HCT116 (cell line): ENCODE measurements around the gene MTG2. TPM values are rescaled to one million over a fixed set of nuclear protein-coding genes. Genes with fewer than 3 reads are reported as not detected.

Experiments
- ATAC-seq: fragments of 200-7000 bp; cut with Tn5 transposase; 2 replicates; pipeline ENCODE4 v1.9.1; 2020; ENCODE audit warnings: mild to moderate bottlenecking, moderate library complexity
- BruUV-seq: library from RNA; stranded (reverse); fragments of 400-500 nt; replicated peaks from 2 replicates; lab custom pipeline; 2021; lab: Mats Ljungman, UMichigan
- CTCF ChIA-PET: fragments of 300-600 bp; sonication (Branson Sonifier 250); formaldehyde crosslinking; loops from one replicate; lab custom pipeline; 2021; ENCODE audit warnings: antibody characterized with exemption; lab: Charles Lee
- POLR2A ChIA-PET: fragments of 300-600, 350-600 bp; sonication (Branson Sonifier 250); formaldehyde crosslinking; loops from one replicate; lab custom pipeline; 2021; ENCODE audit warnings: antibody characterized with exemption; lab: Charles Lee
- RAD21 ChIA-PET, 2 experiments: fragments of 300-600 bp; sonication (Branson Sonifier 250); formaldehyde crosslinking; loops; one replicate each; lab custom pipeline; 2023; ENCODE audit warnings: low total read pairs in 2 of 2; ENCODE audit not compliant: uncharacterized antibody in 2 of 2, unreplicated experiment in 2 of 2, low non-redundant PET in 1 of 2; lab: Charles Lee
- DNase-seq: peaks from one replicate; pipeline ENCODE4 v3.0.0-alpha.2; 2010; ENCODE audit warnings: low read depth, low spot score
- H2AFZ ChIP-seq: fragments of 200-600 bp; shearing (Covaris generic), sonication (generic); 2 replicates; pipeline ENCODE4 v1.6.1; 2017; ENCODE audit warnings: low read depth, mixed run types, mixed read lengths, antibody characterized with exemption, low read length; ENCODE audit not compliant: poor library complexity, severe bottlenecking
- H3K27ac ChIP-seq: 2 replicates; pipeline ENCODE4 v1.5.1; 2012; ENCODE audit warnings: low read depth, low read length
- H3K27me3 ChIP-seq: fragments of 200-600 bp; sonication (generic); 2 replicates; pipeline ENCODE4 v1.6.1; 2016; ENCODE audit warnings: mixed run types, low read length, mixed read lengths; ENCODE audit not compliant: insufficient read depth
- H3K36me3 ChIP-seq, 2 experiments: fragments of 200-500 bp in 1 of 2; fragments of 200-600 bp in 1 of 2; sonication (Bioruptor generic) in 1 of 2; sonication (generic) in 1 of 2; 2 replicates each; pipeline versions ENCODE4 v1.5.1 to v1.6.1; 2014 to 2016; ENCODE audit warnings: low read length in 2 of 2, inconsistent platforms in 1 of 2, mixed read lengths in 1 of 2, mixed run types in 1 of 2; ENCODE audit not compliant: insufficient read depth in 2 of 2, control insufficient read depth in 1 of 2
- H3K4me1 ChIP-seq, 2 experiments: fragments of 200-600 bp in 1 of 2; sonication (generic) in 1 of 2; 2 replicates each; pipeline versions ENCODE4 v1.5.1 to v1.6.1; 2012 to 2017; ENCODE audit warnings: low read length in 2 of 2, inconsistent platforms in 1 of 2, mild to moderate bottlenecking in 1 of 2, mixed read lengths in 1 of 2, mixed run types in 1 of 2, moderate library complexity in 1 of 2; ENCODE audit not compliant: insufficient read depth in 2 of 2, control insufficient read depth in 1 of 2
- H3K4me2 ChIP-seq: fragments of 200-600 bp; sonication (generic); 2 replicates; pipeline ENCODE4 v1.6.1; 2017; ENCODE audit warnings: mixed run types, low read length, mixed read lengths
- H3K4me3 ChIP-seq, 2 experiments: fragments of 200-600 bp in 1 of 2; sonication (generic) in 1 of 2; replicated peaks in 1 of 2; 2 replicates each; pipeline ENCODE4 v1.5.1; 2011 to 2016; ENCODE audit warnings: low read length in 2 of 2, control low read depth in 1 of 2, low read depth in 1 of 2, mild to moderate bottlenecking in 1 of 2, mixed read lengths in 1 of 2, mixed run types in 1 of 2
- H3K79me2 ChIP-seq: fragments of 200-600 bp; sonication (generic); 2 replicates; pipeline ENCODE4 v1.6.1; 2017; ENCODE audit warnings: mild to moderate bottlenecking, mixed run types, low read length, moderate library complexity, mixed read lengths; ENCODE audit not compliant: insufficient read depth
- H3K9ac ChIP-seq: fragments of 200-600 bp; sonication (generic); 2 replicates; pipeline ENCODE4 v1.6.1; 2016; ENCODE audit warnings: low read length, mixed read lengths
- H3K9me2 ChIP-seq: fragments of 200-600 bp; sonication (generic), shearing (Covaris generic); 2 replicates; pipeline ENCODE4 v1.6.1; 2017; ENCODE audit warnings: mixed run types, mild to moderate bottlenecking, moderate library complexity; ENCODE audit not compliant: insufficient read depth
- H3K9me3 ChIP-seq, 2 experiments: fragments of 200-500 bp in 1 of 2; fragments of 200-600 bp in 1 of 2; sonication (Bioruptor generic) in 1 of 2; sonication (generic) in 1 of 2; 2 replicates each; pipeline ENCODE4 v1.6.1; 2014 to 2017; ENCODE audit warnings: low read length in 2 of 2, mixed read lengths in 2 of 2, inconsistent platforms in 1 of 2, low read depth in 1 of 2, mild to moderate bottlenecking in 1 of 2, mixed run types in 1 of 2, moderate library complexity in 1 of 2; ENCODE audit not compliant: control insufficient read depth in 1 of 2, insufficient read depth in 1 of 2
- H4K20me1 ChIP-seq: fragments of 200-600 bp; sonication (generic), shearing (Covaris generic); 2 replicates; pipeline ENCODE4 v1.6.1; 2017; ENCODE audit warnings: mixed run types, mild to moderate bottlenecking, moderate library complexity; ENCODE audit not compliant: insufficient read depth
- ATF3 ChIP-seq: IDR thresholded peaks from 2 replicates; pipeline ENCODE4 v1.6.1; 2012
- CBX3 ChIP-seq: IDR thresholded peaks from 2 replicates; pipeline ENCODE4 v1.6.1; 2012; ENCODE audit warnings: low read depth
- CTCF ChIP-seq, 3 experiments: fragments of 200-600 bp in 1 of 3; sonication (generic) in 1 of 3; IDR thresholded peaks in 2 of 3; conservative IDR thresholded peaks in 1 of 3; 2 replicates each; pipeline ENCODE4 v1.5.1; 2012 to 2017; ENCODE audit warnings: low read depth in 2 of 3, low read length in 2 of 3, antibody characterized with exemption in 1 of 3, borderline replicate concordance in 1 of 3, control low read depth in 1 of 3, mild to moderate bottlenecking in 1 of 3, mixed read lengths in 1 of 3, mixed run types in 1 of 3, moderate library complexity in 1 of 3; ENCODE audit not compliant: insufficient read depth in 1 of 3
- EZH2 ChIP-seq: fragments of 200-600 bp; sonication (generic); IDR thresholded peaks from 2 replicates; pipeline ENCODE4 v1.6.1; 2017; ENCODE audit warnings: antibody characterized with exemption, mixed run types
- FOSL1 ChIP-seq: IDR thresholded peaks from 2 replicates; pipeline ENCODE4 v1.6.1; 2012; ENCODE audit warnings: low read depth
- JUND ChIP-seq: IDR thresholded peaks from 2 replicates; pipeline ENCODE4 v1.6.1; 2012
- RAD21 ChIP-seq: IDR thresholded peaks from 2 replicates; pipeline ENCODE4 v1.6.1; 2012; ENCODE audit warnings: low read depth, mild to moderate bottlenecking
- SIN3A ChIP-seq: IDR thresholded peaks from 2 replicates; pipeline ENCODE4 v1.6.1; 2012; ENCODE audit warnings: low read depth
- ZBTB33 ChIP-seq: IDR thresholded peaks from 2 replicates; pipeline ENCODE4 v1.6.1; 2011; ENCODE audit warnings: mild to moderate bottlenecking, low read length, moderate library complexity; ENCODE audit not compliant: insufficient replicate concordance; ENCODE audit errors: extremely low read depth
- intact Hi-C: fragments of 100-400 bp; cut with micrococcal nuclease; formaldehyde crosslinking; loops from 2 replicates; pipeline ENCODE4 v1.10.0; 2022
- total RNA-seq: library from RNA; stranded (reverse); gene quantifications from one replicate; pipeline ENCODE4 v1.2.1, GENCODE V29; 2021; ENCODE audit not compliant: unreplicated experiment

MTG2 gene
- total RNA-seq, 1 experiment from 2014 or later, result 43.3 TPM

- RAD21 ChIA-PET, result no interaction called here
- Histone ChIP-seq H3K9me2 (no peaks in the 10 kb centered on the region), H3K27me3 (peaks cover 12% of the 10 kb centered on the region; the same call in 1 of the 2 replicates), H3K4me1 (peaks cover 0 to 20% of the 10 kb centered on the region in 2 experiments; a peak in 2 of 4 replicates), H4K20me1 (no peaks in the 10 kb centered on the region), H3K79me2 (no peaks in the 10 kb centered on the region), H3K9me3 (no peaks in the 10 kb centered on the region), H3K27ac (no peak overlapping the region), H3K4me2 (no peak overlapping the region), H3K4me3 (no peak overlapping the region), H3K9ac (no peak overlapping the region), H2AFZ (no peak overlapping the region), H3K36me3 (no peaks in the 10 kb centered on the region)
- CTCF ChIA-PET, result no interaction called here
- intact Hi-C loops, result no loop called here
- DNase-seq (no peak), ATAC-seq (no peak)
- POLR2A ChIA-PET, result no interaction called here
- TF ChIP-seq FOSL1, result no peak
- TF ChIP-seq SIN3A, result no peak
- no peak for TF ChIP-seq ZBTB33
- no peak for TF ChIP-seq EZH2
- no peak for TF ChIP-seq RAD21
- TF ChIP-seq CBX3, result no peak
- no peak for TF ChIP-seq ATF3
- no TSS peak for BruUV-seq
These were observed 46.8 kb downstream of the MTG2 start for GRCh38 chr20:62229667-62230066.

DNA sequence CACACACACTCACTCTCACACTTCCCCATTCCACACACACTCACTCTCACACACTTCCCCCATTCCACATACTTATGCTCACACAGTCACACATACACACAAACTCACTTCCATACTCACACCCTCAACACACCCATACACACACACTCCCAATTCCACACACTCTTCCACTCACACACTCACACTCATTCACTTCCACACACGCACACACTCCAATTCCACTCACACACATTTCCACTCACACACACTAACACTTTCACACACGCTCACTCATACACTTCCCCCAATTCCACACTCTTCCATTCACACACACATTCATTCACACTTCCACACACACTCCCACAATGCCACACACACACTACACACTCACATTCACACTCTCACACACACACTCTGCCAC, 47.4 kb downstream of the MTG2 start:
- Histone ChIP-seq H3K9ac (no peak overlapping the region), H4K20me1 (no peaks in the 10 kb centered on the region), H3K9me2 (no peaks in the 10 kb centered on the region), H3K9me3 (no peaks in the 10 kb centered on the region), H3K27me3 (0 out of 2 replicates have a peak, but pooled peaks cover 7% of the 10 kb centered on the region), H3K27ac (no peak overlapping the region), H3K4me3 (no peak overlapping the region), H3K36me3 (no peaks in the 10 kb centered on the region), H3K4me1 (peaks cover 0 to 20% of the 10 kb centered on the region in 2 experiments; a peak in 2 of 4 replicates), H2AFZ (no peak overlapping the region), H3K4me2 (no peak overlapping the region), H3K79me2 (no peaks in the 10 kb centered on the region)
- intact Hi-C loops, result no loop called here
- no peak for DNase-seq
- no peak for ATAC-seq
- no peak for TF ChIP-seq JUND
- no peak for TF ChIP-seq CTCF (IDR thresholded peaks at IDR 0.05 in 2 of 3, conservative IDR thresholded peaks at IDR 0.05 in 1 of 3; ENCODE audit: borderline replicate concordance in 1 of 3, insufficient read depth in 1 of 3, low read depth in 2 of 3, low read length in 2 of 3)
- no TSS peak for BruUV-seq
- CTCF ChIA-PET, result no interaction called here
- POLR2A ChIA-PET, result no interaction called here
- RAD21 ChIA-PET, result no interaction called here
